ENCODE data around the gene STOX1. TPM values are rescaled to one million over a fixed set of nuclear protein-coding genes. Genes with fewer than 3 reads are reported as not detected.
A peak's percentile ranks its signal among the peaks of the same experiment; 100 is the strongest.

STOX1 gene
- total and polyA plus RNA-seq, 2 of the 13 experiments (the other 11 are each of a cell fraction or from before 2014, with no cell fraction given): 2.5 to 6.0 TPM

DNA sequence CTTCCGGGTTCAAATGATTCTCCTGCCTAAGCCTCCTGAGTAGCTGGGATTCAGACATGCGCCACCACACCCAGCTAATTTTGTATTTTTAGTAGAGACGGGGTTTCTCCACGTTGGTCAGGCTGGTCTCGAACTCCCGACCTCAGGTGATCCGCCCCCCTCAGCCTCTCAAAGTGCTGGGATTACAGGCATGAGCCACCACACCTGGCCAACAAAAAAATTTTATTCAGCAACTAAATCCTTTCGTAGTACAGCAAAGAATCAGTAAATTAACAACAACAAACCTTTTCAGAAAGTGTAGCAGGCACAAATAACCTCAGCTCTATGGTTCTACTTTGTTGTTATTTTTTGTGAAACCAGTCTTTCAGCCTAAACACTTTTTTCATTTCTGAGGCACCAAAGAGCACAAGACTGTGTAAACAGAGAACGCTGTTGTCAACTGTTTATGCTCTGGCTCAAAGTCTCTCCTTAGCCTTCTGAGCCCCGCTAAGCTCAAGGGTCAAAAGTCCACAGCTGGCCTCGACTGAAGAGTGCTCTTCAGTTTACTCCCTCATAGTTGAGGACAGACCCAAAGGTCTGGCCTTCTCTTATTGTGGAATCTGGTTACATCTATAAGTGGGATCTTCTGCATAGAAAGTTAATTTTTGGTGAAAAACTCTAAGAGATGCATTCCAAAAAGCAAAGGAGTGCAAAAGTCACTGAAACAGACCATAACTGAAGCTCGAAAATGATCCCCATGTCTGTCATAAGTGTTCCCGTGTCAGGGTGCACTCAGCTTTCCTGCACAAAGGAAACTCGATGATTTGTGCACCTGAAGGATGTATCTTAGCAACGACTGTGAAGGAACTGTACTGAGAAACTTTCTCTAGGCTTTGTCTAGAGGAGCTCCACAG is 49.2 kb downstream of the STOX1 start (continued):
- TF ChIP-seq, protein P1, sequence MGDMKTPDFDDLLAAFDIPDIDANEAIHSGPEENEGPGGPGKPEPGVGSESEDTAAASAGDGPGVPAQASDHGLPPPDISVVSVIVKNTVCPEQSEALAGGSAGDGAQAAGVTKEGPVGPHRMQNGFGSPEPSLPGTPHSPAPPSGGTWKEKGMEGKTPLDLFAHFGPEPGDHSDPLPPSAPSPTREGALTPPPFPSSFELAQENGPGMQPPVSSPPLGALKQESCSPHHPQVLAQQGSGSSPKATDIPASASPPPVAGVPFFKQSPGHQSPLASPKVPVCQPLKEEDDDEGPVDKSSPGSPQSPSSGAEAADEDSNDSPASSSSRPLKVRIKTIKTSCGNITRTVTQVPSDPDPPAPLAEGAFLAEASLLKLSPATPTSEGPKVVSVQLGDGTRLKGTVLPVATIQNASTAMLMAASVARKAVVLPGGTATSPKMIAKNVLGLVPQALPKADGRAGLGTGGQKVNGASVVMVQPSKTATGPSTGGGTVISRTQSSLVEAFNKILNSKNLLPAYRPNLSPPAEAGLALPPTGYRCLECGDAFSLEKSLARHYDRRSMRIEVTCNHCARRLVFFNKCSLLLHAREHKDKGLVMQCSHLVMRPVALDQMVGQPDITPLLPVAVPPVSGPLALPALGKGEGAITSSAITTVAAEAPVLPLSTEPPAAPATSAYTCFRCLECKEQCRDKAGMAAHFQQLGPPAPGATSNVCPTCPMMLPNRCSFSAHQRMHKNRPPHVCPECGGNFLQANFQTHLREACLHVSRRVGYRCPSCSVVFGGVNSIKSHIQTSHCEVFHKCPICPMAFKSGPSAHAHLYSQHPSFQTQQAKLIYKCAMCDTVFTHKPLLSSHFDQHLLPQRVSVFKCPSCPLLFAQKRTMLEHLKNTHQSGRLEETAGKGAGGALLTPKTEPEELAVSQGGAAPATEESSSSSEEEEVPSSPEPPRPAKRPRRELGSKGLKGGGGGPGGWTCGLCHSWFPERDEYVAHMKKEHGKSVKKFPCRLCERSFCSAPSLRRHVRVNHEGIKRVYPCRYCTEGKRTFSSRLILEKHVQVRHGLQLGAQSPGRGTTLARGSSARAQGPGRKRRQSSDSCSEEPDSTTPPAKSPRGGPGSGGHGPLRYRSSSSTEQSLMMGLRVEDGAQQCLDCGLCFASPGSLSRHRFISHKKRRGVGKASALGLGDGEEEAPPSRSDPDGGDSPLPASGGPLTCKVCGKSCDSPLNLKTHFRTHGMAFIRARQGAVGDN (CRISPR knock-in tag; IDR thresholded peaks at IDR 0.05): peak; percentile 23; the same call in 1 of the 2 replicates
- TF ChIP-seq SKI (IDR thresholded peaks at IDR 0.05; ENCODE audit: partially characterized antibody) (peak; percentile 59), RBM39 (IDR thresholded peaks at IDR 0.05; ENCODE audit: low read depth, low read length, poor library complexity, severe bottlenecking) (no peak), NFIC (IDR thresholded peaks at IDR 0.05; ENCODE audit: low read length) (peak; percentile 86), ZBTB21 (CRISPR knock-in tag; IDR thresholded peaks at IDR 0.05) (peak; percentile 29; the same call in 1 of the 2 replicates), ZNF607 (CRISPR knock-in tag; IDR thresholded peaks at IDR 0.05; ENCODE audit: borderline replicate concordance) (no peak), ZNF24 (IDR thresholded peaks at IDR 0.05) (no peak), TBX2 (CRISPR knock-in tag; IDR thresholded peaks at IDR 0.05; ENCODE audit: borderline replicate concordance) (peak; percentile 86), ZNF850 (CRISPR knock-in tag; conservative IDR thresholded peaks at IDR 0.05) (no peak)
- TF ChIP-seq, protein P2, sequence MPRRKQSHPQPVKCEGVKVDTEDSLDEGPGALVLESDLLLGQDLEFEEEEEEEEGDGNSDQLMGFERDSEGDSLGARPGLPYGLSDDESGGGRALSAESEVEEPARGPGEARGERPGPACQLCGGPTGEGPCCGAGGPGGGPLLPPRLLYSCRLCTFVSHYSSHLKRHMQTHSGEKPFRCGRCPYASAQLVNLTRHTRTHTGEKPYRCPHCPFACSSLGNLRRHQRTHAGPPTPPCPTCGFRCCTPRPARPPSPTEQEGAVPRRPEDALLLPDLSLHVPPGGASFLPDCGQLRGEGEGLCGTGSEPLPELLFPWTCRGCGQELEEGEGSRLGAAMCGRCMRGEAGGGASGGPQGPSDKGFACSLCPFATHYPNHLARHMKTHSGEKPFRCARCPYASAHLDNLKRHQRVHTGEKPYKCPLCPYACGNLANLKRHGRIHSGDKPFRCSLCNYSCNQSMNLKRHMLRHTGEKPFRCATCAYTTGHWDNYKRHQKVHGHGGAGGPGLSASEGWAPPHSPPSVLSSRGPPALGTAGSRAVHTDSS (CRISPR knock-in tag; conservative IDR thresholded peaks at IDR 0.05): no peak
- TF ChIP-seq, protein P3, sequence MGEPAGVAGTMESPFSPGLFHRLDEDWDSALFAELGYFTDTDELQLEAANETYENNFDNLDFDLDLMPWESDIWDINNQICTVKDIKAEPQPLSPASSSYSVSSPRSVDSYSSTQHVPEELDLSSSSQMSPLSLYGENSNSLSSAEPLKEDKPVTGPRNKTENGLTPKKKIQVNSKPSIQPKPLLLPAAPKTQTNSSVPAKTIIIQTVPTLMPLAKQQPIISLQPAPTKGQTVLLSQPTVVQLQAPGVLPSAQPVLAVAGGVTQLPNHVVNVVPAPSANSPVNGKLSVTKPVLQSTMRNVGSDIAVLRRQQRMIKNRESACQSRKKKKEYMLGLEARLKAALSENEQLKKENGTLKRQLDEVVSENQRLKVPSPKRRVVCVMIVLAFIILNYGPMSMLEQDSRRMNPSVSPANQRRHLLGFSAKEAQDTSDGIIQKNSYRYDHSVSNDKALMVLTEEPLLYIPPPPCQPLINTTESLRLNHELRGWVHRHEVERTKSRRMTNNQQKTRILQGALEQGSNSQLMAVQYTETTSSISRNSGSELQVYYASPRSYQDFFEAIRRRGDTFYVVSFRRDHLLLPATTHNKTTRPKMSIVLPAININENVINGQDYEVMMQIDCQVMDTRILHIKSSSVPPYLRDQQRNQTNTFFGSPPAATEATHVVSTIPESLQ (CRISPR knock-in tag; conservative IDR thresholded peaks at IDR 0.05): no peak
- TF ChIP-seq, protein P4, sequence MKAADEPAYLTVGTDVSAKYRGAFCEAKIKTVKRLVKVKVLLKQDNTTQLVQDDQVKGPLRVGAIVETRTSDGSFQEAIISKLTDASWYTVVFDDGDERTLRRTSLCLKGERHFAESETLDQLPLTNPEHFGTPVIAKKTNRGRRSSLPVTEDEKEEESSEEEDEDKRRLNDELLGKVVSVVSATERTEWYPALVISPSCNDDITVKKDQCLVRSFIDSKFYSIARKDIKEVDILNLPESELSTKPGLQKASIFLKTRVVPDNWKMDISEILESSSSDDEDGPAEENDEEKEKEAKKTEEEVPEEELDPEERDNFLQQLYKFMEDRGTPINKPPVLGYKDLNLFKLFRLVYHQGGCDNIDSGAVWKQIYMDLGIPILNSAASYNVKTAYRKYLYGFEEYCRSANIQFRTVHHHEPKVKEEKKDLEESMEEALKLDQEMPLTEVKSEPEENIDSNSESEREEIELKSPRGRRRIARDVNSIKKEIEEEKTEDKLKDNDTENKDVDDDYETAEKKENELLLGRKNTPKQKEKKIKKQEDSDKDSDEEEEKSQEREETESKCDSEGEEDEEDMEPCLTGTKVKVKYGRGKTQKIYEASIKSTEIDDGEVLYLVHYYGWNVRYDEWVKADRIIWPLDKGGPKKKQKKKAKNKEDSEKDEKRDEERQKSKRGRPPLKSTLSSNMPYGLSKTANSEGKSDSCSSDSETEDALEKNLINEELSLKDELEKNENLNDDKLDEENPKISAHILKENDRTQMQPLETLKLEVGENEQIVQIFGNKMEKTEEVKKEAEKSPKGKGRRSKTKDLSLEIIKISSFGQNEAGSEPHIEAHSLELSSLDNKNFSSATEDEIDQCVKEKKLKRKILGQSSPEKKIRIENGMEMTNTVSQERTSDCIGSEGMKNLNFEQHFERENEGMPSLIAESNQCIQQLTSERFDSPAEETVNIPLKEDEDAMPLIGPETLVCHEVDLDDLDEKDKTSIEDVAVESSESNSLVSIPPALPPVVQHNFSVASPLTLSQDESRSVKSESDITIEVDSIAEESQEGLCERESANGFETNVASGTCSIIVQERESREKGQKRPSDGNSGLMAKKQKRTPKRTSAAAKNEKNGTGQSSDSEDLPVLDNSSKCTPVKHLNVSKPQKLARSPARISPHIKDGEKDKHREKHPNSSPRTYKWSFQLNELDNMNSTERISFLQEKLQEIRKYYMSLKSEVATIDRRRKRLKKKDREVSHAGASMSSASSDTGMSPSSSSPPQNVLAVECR (CRISPR knock-in tag; IDR thresholded peaks at IDR 0.05; ENCODE audit: borderline replicate concordance): peak; percentile 7; the same call in 1 of the 2 replicates
- TF ChIP-seq, protein P5, sequence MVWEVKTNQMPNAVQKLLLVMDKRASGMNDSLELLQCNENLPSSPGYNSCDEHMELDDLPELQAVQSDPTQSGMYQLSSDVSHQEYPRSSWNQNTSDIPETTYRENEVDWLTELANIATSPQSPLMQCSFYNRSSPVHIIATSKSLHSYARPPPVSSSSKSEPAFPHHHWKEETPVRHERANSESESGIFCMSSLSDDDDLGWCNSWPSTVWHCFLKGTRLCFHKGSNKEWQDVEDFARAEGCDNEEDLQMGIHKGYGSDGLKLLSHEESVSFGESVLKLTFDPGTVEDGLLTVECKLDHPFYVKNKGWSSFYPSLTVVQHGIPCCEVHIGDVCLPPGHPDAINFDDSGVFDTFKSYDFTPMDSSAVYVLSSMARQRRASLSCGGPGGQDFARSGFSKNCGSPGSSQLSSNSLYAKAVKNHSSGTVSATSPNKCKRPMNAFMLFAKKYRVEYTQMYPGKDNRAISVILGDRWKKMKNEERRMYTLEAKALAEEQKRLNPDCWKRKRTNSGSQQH (CRISPR knock-in tag; IDR thresholded peaks at IDR 0.05; ENCODE audit: low read depth): no peak
